Gastroesophageal sphincter (tissue), 4 donors: ENCODE results near the gene SLC38A2. TPM values are rescaled to one million over a fixed set of nuclear protein-coding genes. Genes with fewer than 3 reads are reported as not detected.

Experiments
- ATAC-seq: fragments of 150-250 bp; one replicate; pipeline ENCODE4 v1.9.1; 2016; ENCODE audit warnings: mild to moderate bottlenecking, moderate library complexity
- H3K27ac ChIP-seq, 4 donors: fragments of 200-600 bp; sonication (generic) in 3 of 4; 1 replicate in 3 of 4; 2 replicates in 1 of 4; pipeline ENCODE4 v1.5.1; 2016 to 2019
- H3K27me3 ChIP-seq: fragments of 200-600 bp; sonication (generic); one replicate; pipeline ENCODE4 v1.5.1; 2019
- H3K36me3 ChIP-seq, 2 donors: fragments of 200-600 bp; sonication (generic); one replicate each; pipeline ENCODE4 v1.5.1; 2019; ENCODE audit warnings: control low read depth in 1 of 2
- H3K4me1 ChIP-seq, 3 donors: fragments of 200-600 bp; sonication (generic); 1 replicate in 2 of 3; 2 replicates in 1 of 3; pipeline ENCODE4 v1.5.1; 2016 to 2019; ENCODE audit warnings: control low read depth in 2 of 3
- H3K4me3 ChIP-seq, 2 donors: fragments of 200-600 bp; sonication (generic); one replicate each; pipeline ENCODE4 v1.5.1; 2019; ENCODE audit warnings: mild to moderate bottlenecking in 1 of 2, moderate library complexity in 1 of 2
- H3K9me3 ChIP-seq, 3 donors: fragments of 200-600 bp; sonication (generic); one replicate each; pipeline ENCODE4 v1.5.1; 2017 to 2019; ENCODE audit warnings: control low read depth in 2 of 3
- EP300 ChIP-seq: sonication (generic); formaldehyde crosslinking; IDR thresholded peaks from one replicate; pipeline ENCODE4 v1.6.1; 2017; ENCODE audit warnings: antibody characterized with exemption, mild to moderate bottlenecking
- POLR2A ChIP-seq, 2 donors: fragments of 450-650 bp; IDR thresholded peaks; one replicate each; pipeline ENCODE4 v1.6.1; 2017; ENCODE audit warnings: antibody characterized with exemption in 2 of 2, mild to moderate bottlenecking in 2 of 2, moderate library complexity in 1 of 2
- POLR2AphosphoS5 ChIP-seq: sonication (generic); formaldehyde crosslinking; IDR thresholded peaks from one replicate; pipeline ENCODE4 v1.6.1; 2017; ENCODE audit warnings: antibody characterized with exemption
- WGBS, 2 donors: methylation state at CpG; one replicate each; pipeline ENCODE4 v1.1.5; 2018; ENCODE audit warnings: low coverage in 1 of 2; 5-methylcytosine and 5-hydroxymethylcytosine counted together
- total RNA-seq, 4 donors: library from RNA; depleted of rRNA; stranded (reverse); fragments of >200 nt; gene quantifications; one replicate each; pipeline ENCODE4 v1.1.0, GENCODE V29; 2016
- TF ChIP-seq, protein P1 (sequence below), 4 experiments: fragments of 200-600 bp in 2 of 4; fragments of 450-650 bp in 2 of 4; sonication (generic) in 1 of 4; IDR thresholded peaks; one replicate each; pipeline ENCODE4 v1.5.1; 2017 to 2019; ENCODE audit warnings: antibody characterized with exemption in 4 of 4, mild to moderate bottlenecking in 2 of 4, moderate library complexity in 2 of 4

The SLC38A2 gene
- total RNA-seq, 4 donors from 2014 or later = 175 to 271 (median 263) TPM

DNA sequence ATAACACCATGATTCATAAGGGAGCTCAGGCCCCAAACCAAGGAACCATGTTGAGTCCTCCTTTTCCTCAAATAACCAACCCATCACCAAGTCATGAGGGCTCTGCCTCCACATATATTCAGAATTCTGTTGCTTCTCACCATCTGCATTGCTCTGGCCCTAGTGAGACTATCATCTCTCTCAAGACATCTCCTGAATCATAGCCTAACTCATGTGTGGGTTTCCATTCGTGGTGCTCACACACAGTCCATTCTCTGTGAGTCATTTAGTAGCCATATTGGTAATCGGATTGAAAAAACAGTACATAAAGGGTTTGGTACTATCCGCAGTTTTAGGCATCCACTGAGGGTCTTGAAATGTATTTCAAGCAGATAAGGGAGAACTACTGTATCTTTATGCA, 5.1 kb upstream of the SLC38A2 start:
- ATAC-seq = no peak
- no peak overlapping the region for H3K4me3 ChIP-seq
- no peak overlapping the region for H3K27ac ChIP-seq
- no peaks in the 10 kb centered on the region for H3K27me3 ChIP-seq
- WGBS, 2 donors = 81 to 100% methylated on average over 1 to 3 of the region's 3 CpGs
- TF ChIP-seq EP300 = no peak
- TF ChIP-seq POLR2A (IDR thresholded peaks at IDR 0.05) = no peak
- no peak for TF ChIP-seq POLR2AphosphoS5
- TF ChIP-seq, protein P1, sequence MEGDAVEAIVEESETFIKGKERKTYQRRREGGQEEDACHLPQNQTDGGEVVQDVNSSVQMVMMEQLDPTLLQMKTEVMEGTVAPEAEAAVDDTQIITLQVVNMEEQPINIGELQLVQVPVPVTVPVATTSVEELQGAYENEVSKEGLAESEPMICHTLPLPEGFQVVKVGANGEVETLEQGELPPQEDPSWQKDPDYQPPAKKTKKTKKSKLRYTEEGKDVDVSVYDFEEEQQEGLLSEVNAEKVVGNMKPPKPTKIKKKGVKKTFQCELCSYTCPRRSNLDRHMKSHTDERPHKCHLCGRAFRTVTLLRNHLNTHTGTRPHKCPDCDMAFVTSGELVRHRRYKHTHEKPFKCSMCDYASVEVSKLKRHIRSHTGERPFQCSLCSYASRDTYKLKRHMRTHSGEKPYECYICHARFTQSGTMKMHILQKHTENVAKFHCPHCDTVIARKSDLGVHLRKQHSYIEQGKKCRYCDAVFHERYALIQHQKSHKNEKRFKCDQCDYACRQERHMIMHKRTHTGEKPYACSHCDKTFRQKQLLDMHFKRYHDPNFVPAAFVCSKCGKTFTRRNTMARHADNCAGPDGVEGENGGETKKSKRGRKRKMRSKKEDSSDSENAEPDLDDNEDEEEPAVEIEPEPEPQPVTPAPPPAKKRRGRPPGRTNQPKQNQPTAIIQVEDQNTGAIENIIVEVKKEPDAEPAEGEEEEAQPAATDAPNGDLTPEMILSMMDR (IDR thresholded peaks at IDR 0.05) = no peak
- no peaks in the 10 kb centered on the region for H3K36me3 ChIP-seq
- H3K4me1 ChIP-seq = peaks cover 0 to 23% (median 4%) of the 10 kb centered on the region in 3 donors
- H3K9me3 ChIP-seq = no peaks in the 10 kb centered on the region

DNA sequence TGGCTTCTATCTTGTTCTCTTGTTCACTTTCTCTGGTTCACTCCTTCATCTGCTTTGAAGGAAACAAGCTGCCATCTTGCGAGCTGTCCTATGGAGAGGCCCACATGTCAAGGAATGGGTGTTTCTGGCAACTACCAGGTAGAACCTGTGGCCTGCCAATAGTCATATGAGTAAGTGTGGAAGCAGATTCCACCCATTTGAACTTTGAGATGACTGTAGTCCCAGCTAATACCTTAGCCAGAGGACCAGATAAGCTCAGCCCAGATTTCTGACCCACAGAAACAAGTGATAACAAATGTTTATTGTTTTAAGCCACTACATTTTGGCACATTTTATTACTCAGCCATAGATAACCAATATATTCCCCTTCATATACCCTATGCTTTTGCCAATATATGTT, 4.0 kb upstream of the SLC38A2 start:
- no peaks in the 10 kb centered on the region for H3K9me3 ChIP-seq
- H3K36me3 ChIP-seq = no peaks in the 10 kb centered on the region
- no peak overlapping the region for H3K4me3 ChIP-seq
- no peak overlapping the region for H3K27ac ChIP-seq
- no peaks in the 10 kb centered on the region for H3K27me3 ChIP-seq
- H3K4me1 ChIP-seq = peaks cover 0 to 13% (median 4%) of the 10 kb centered on the region in 3 donors
- WGBS, 2 donors = 100% methylated on average over 1 of the region's 1 CpG; no CpG with 5 or more reads in 1 of the 2 donors
- ATAC-seq = no peak
- no peak for TF ChIP-seq POLR2AphosphoS5
- TF ChIP-seq, protein P1 (IDR thresholded peaks at IDR 0.05) = no peak
- no peak for TF ChIP-seq EP300

DNA sequence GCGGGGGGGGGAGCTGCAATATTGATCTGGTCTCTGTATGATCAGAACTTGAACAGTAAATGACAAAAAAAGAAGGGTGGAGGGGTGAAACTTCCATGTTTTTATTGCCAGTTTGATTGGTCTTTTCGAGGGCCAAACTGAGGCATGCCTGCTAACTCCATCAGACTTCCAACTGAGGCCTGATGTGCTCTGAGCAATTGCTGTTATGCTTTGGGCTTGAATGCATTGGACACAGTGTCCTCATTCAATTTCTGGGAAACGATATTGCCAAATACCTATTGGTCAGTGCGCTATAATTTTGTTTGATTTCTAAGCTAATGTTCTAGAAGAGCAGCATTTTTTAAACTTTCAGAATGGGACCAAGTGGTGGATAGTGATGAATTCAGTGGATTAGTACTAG, 2.1 kb upstream of the SLC38A2 start:
- no peak for ATAC-seq
- 95 to 97% methylated on average over 3 to 4 of the region's 4 CpGs for WGBS, 2 donors

DNA sequence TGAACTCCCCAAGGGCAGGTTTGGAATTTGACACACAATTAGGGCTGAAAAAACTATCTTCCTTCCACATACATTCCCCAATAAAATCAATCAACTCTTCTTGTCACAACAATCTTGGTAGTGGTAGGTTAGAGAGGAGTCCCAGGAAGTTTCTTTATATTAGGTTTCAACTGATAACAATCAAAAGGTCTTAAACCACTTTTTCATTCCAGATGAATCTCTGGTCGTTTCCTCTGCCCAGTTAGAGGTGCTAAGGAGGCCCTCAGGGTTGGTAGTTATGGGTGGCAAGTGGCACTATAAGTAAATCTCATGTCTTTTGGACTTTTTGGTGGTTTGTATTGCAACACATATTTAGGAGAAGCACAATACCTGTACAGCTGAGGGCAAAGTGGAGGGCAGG, 1.7 kb upstream of the SLC38A2 start:
- Histone ChIP-seq H3K27ac (peak overlapping the region in 3 of 4 donors; percentile 96 to 100 (median 99)), H3K4me3 (no peak overlapping the region), H3K36me3 (peaks cover 4 to 18% of the 10 kb centered on the region in 2 donors), H3K9me3 (no peaks in the 10 kb centered on the region), H3K4me1 (peaks cover 0 to 25% (median 7%) of the 10 kb centered on the region in 3 donors), H3K27me3 (no peaks in the 10 kb centered on the region)
- 83% methylated on average over 1 of the region's 1 CpG for WGBS, 2 donors
- no peak for TF ChIP-seq POLR2AphosphoS5
- TF ChIP-seq, protein P1 (IDR thresholded peaks at IDR 0.05) = no peak
- TF ChIP-seq POLR2A (IDR thresholded peaks at IDR 0.05) = no peak
- no peak for TF ChIP-seq EP300
- ATAC-seq = no peak

More for the DNA sequence above, 2.1 kb upstream of the SLC38A2 start:
- H3K4me3 ChIP-seq = no peak overlapping the region
- H3K9me3 ChIP-seq = no peaks in the 10 kb centered on the region
- TF ChIP-seq POLR2A (IDR thresholded peaks at IDR 0.05) = no peak
- no peak for TF ChIP-seq EP300
- TF ChIP-seq POLR2AphosphoS5 = no peak
- TF ChIP-seq, protein P1 (IDR thresholded peaks at IDR 0.05) = no peak
- H3K4me1 ChIP-seq = peaks cover 0 to 21% (median 4%) of the 10 kb centered on the region in 3 donors
- H3K27ac ChIP-seq = peak overlapping the region in 3 of 4 donors; percentile 96 to 100 (median 99)
- H3K27me3 ChIP-seq = no peaks in the 10 kb centered on the region
- peaks cover under 1 to 14% of the 10 kb centered on the region in 2 donors for H3K36me3 ChIP-seq
